Brain microvascular endothelial cell (primary cell): ENCODE results near the gene OTOG.

Experiments
- DNase-seq: peaks from one replicate; pipeline ENCODE4 v3.0.0-alpha.2; 2020
- H3K27ac ChIP-seq: fragments of 250-450 bp; sonication (Bioruptor Pico); 2 replicates; pipeline ENCODE4 v1.5.1; 2020; ENCODE audit warnings: mild to moderate bottlenecking, moderate library complexity
- H3K27me3 ChIP-seq: fragments of 250-450 bp; sonication (Bioruptor Pico); replicated peaks from 2 replicates; pipeline ENCODE4 v1.5.1; 2020; ENCODE audit warnings: mild to moderate bottlenecking
- H3K36me3 ChIP-seq: fragments of 250-450 bp; sonication (Bioruptor Pico); replicated peaks from 2 replicates; pipeline ENCODE4 v1.5.1; 2020; ENCODE audit warnings: mild to moderate bottlenecking
- H3K4me3 ChIP-seq: 2 replicates; pipeline ENCODE4 v1.5.1; 2011; ENCODE audit warnings: low read depth, mild to moderate bottlenecking, control low read depth, low read length, moderate library complexity
- in situ Hi-C: cut with HindIII; loops from 2 replicates; pipeline ENCODE4 v1.10.0; 2017; ENCODE audit warnings: low sequenced_read_pairs, low pct_ligation_motif_present
- TF ChIP-seq, protein P1 (sequence below): IDR thresholded peaks from 2 replicates; pipeline ENCODE4 v1.5.1; 2011; ENCODE audit warnings: low read depth, mild to moderate bottlenecking, moderate library complexity, low read length, control low read depth, inconsistent platforms; ENCODE audit errors: missing control alignments

OTOG gene

DNA sequence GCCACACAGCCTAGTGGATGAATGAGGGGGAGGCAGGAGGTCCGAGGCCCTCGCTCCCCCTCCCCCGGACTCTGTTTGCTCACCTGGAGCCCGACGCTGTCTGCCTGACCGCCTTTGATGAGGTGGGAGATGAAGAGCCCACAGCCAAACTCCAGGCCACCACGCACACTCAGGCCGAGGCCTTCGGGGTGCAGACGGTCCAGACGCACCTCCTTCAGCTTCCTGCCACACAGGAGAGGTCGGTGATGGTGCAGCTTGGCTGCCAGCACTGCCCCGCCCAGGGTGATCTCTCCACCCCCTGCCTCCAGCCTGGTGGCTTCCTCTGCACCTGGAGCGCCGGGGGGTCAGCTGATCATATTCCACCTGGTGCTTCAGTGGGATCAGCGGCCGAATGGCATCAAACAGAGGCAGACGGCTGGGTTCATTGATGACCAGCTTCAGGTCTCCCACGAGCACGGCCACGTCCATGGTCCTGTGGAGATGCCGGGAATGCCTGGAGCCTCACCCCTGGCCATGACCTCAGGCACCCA is 15.9 kb upstream of the OTOG start:
- no peak overlapping the region for H3K27ac ChIP-seq
- TF ChIP-seq, protein P1, sequence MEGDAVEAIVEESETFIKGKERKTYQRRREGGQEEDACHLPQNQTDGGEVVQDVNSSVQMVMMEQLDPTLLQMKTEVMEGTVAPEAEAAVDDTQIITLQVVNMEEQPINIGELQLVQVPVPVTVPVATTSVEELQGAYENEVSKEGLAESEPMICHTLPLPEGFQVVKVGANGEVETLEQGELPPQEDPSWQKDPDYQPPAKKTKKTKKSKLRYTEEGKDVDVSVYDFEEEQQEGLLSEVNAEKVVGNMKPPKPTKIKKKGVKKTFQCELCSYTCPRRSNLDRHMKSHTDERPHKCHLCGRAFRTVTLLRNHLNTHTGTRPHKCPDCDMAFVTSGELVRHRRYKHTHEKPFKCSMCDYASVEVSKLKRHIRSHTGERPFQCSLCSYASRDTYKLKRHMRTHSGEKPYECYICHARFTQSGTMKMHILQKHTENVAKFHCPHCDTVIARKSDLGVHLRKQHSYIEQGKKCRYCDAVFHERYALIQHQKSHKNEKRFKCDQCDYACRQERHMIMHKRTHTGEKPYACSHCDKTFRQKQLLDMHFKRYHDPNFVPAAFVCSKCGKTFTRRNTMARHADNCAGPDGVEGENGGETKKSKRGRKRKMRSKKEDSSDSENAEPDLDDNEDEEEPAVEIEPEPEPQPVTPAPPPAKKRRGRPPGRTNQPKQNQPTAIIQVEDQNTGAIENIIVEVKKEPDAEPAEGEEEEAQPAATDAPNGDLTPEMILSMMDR, result no peak
- no peaks in the 10 kb centered on the region for H3K36me3 ChIP-seq
- in situ Hi-C loops, result no loop called here
- peaks cover 12% of the 10 kb centered on the region for H3K27me3 ChIP-seq
- H3K4me3 ChIP-seq, result no peak overlapping the region
- DNase-seq, result no peak

DNA sequence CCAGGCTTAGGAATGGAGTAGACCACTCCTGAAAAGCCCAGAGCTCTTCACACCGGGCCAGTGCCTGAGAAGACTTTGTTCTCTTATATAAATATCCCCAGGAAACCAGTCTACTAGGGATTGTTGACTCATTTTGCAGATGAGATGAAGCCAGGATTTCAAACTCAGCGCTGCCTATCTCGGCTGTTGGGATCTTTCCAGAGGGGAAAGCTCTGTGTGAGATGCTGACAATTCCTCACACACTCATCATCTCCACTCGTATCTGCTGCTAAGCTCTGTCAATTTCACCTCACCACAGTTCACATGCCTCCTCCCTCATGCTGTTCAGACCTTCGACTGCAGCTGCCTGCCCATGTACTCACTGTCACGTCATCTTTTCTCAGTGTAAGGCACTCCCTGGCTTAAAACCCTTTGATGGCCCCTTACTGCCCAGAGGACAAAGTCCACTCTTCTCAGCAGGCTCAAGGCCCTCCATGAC is 15.4 kb upstream of the OTOG start:
- peak; percentile 73 for DNase-seq
- TF ChIP-seq, protein P1, result no peak
- Histone ChIP-seq H3K27me3 (peaks cover 12% of the 10 kb centered on the region), H3K36me3 (no peaks in the 10 kb centered on the region), H3K4me3 (no peak overlapping the region), H3K27ac (no peak overlapping the region)
- in situ Hi-C loops, result no loop called here

DNA sequence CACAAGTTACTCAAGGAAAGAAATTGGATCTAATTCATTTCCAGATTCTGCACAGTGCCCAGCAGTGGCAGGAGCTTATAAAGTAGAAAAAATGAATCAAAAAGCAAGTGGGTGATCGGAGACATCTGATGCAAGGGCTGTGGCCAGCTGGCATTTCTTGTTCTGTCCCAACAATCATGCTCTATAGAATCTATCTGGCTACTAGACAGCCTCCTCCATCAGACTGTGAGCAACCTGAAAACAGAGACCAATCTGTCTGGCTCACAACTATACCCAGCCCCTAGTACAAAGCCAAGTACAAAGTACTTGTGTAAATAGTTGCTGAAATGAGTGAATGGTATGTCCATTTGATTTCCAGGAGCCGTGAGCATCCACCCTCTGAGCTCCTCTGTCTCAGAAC is 14.3 kb upstream of the OTOG start:
- TF ChIP-seq, protein P1, result no peak
- H3K4me3 ChIP-seq, result no peak overlapping the region
- in situ Hi-C loops, result no loop called here
- no peak for DNase-seq
- H3K36me3 ChIP-seq, result no peaks in the 10 kb centered on the region
- H3K27me3 ChIP-seq, result peaks cover 12% of the 10 kb centered on the region
- H3K27ac ChIP-seq, result no peak overlapping the region

DNA sequence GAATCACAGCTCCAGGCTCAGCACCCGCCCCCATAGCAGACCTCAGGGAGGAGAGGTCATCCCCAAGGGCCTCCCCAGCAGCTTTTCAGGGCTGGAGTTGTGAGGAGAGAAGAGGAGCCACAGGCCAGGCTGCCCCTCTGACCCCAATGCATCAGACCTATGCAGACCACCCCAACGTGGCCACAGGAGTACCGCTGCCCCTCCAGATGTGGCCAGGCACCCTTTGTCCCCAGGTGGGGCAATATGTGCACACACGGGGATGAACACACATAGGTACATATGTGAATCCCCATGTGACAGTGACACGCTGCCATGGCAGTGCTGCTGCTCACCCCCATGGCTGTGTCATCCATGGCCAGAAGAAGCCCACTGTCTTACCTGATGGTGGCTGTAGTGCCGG is 13.7 kb upstream of the OTOG start:
- in situ Hi-C loops, result no loop called here
- peaks cover 12% of the 10 kb centered on the region for H3K27me3 ChIP-seq

DNA sequence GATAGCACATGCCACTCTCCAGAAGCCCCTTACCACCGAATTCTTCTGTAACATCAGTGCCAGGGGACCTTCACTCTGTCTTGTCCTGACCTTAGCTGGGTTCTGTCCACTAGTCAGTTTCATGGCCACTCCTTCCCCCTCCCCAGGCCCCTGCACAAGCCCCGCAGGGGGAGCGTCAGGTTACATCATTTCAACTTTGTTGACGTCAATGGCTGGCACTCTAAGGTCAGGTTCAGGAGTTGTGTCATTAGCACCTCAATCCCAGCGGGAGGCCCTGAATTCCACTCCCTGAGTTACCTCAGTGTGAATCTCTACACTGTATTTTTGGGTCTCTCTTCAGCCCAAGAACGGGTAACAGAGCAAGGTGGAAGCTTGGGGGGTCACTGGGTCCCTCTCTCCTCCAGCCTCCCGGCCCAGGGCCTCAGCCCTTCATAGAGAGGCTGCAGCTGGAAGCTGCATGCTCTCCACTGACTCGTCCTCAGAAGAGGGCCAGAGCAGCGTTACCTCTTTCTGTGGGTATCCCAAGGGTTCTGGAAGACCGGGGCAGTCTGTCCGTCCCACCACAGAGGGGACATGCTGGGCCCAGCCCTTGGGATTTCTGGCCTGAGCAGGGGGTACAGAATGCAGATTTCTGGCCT is 13.2 kb upstream of the OTOG start:
- in situ Hi-C loops, result no loop called here
- TF ChIP-seq, protein P1, result no peak
- H3K27me3 ChIP-seq, result peaks cover 9% of the 10 kb centered on the region
- no peak overlapping the region for H3K27ac ChIP-seq
- H3K36me3 ChIP-seq, result no peaks in the 10 kb centered on the region
- H3K4me3 ChIP-seq, result no peak overlapping the region
- DNase-seq, result no peak

More for the DNA sequence above, 13.7 kb upstream of the OTOG start:
- Histone ChIP-seq H3K4me3 (no peak overlapping the region), H3K36me3 (no peaks in the 10 kb centered on the region), H3K27ac (no peak overlapping the region)
- DNase-seq, result no peak
- TF ChIP-seq, protein P1, result no peak

DNA sequence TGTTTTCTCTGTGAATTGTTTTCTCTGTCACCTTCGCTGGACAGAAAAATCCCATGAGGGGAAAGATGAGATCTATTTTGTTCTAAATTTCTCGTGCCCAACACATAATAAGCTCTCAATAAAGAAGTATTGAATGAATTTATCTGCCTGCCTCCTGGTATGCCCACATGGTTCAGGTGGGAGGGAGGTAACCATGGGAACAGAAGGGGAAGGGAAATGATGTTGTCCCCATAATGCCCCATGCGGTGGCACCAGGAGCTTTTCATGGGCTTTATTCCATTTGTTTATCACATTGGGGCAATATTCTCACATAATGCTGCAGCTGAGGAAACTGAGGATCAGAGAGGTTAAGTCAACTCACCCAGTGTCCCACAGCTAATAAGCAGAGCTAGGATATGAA is 11.6 kb upstream of the OTOG start:
- Histone ChIP-seq H3K36me3 (no peaks in the 10 kb centered on the region), H3K27ac (no peak overlapping the region), H3K27me3 (no peaks in the 10 kb centered on the region), H3K4me3 (no peak overlapping the region)
- TF ChIP-seq, protein P1, result no peak
- no peak for DNase-seq
- in situ Hi-C loops, result no loop called here
